K562 (cell line): ENCODE measurements around the gene SCGB1D1.

ENCODE experiments used
- ETV6 ChIP-seq, 3 experiments: fragments of 150-350 bp in 1 of 3; sonication (generic) in 1 of 3; formaldehyde crosslinking in 1 of 3; IDR thresholded peaks; 2 replicates each; pipeline versions ENCODE4 v1.6.1 to v1.8.0; 2014 to 2022; ENCODE audit warnings: borderline replicate concordance in 2 of 3, low read depth in 2 of 3, antibody characterized with exemption in 1 of 3, low read length in 1 of 3, mild to moderate bottlenecking in 1 of 3, missing genetic modification reagents in 1 of 3
- TF ChIP-seq, protein P1 (sequence below): fragments of 250-450 bp; sonication (Bioruptor Pico); IDR thresholded peaks from 2 replicates; pipeline ENCODE4 v1.5.0; 2022; ENCODE audit warnings: mild to moderate bottlenecking

DNA sequence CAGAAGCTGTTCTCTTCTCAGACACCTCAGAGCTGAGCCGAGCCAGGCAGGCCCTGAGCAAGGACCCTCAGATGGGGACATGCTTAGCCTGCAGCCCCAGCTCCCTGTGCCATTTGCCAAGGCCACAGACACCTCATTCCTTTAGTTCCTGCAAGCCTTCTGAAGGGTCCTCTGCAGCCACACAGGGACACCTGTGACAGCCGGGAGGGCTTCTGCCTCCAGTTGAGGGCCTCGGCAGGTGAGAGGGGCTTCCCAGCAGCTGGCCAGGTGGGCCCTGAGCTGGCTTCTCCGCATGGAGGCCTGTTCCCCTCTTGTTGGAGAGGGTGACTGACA is 48.0 kb upstream of the SCGB1D1 start:
- no peak for TF ChIP-seq ETV6 (IDR thresholded peaks at IDR 0.05; ENCODE audit: borderline replicate concordance in 1 of 2, low read depth in 2 of 2, low read length in 1 of 2)
- TF ChIP-seq ETV6 (CRISPR knock-in tag; IDR thresholded peaks at IDR 0.05; ENCODE audit: borderline replicate concordance) = no peak
- TF ChIP-seq, protein P1, sequence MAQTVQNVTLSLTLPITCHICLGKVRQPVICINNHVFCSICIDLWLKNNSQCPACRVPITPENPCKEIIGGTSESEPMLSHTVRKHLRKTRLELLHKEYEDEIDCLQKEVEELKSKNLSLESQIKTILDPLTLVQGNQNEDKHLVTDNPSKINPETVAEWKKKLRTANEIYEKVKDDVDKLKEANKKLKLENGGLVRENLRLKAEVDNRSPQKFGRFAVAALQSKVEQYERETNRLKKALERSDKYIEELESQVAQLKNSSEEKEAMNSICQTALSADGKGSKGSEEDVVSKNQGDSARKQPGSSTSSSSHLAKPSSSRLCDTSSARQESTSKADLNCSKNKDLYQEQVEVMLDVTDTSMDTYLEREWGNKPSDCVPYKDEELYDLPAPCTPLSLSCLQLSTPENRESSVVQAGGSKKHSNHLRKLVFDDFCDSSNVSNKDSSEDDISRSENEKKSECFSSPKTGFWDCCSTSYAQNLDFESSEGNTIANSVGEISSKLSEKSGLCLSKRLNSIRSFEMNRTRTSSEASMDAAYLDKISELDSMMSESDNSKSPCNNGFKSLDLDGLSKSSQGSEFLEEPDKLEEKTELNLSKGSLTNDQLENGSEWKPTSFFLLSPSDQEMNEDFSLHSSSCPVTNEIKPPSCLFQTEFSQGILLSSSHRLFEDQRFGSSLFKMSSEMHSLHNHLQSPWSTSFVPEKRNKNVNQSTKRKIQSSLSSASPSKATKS = no peak
